Measurements from ENCODE around the gene CKAP2L.
A peak's percentile ranks its signal among the peaks of the same experiment; 100 is the strongest.

The CKAP2L gene

GRCh38 chr2:112688086-112688880, 76.1 kb downstream of the CKAP2L start:
- FAIRE-seq (no peak), DNase-seq (ENCODE audit: insufficient read length, low spot score) (peak; percentile 44)
- no peak for TF ChIP-seq POLR2A (IDR thresholded peaks at IDR 0.05; ENCODE audit: low read depth, low read length)

- TF ChIP-seq POLR2A (IDR thresholded peaks at IDR 0.05; ENCODE audit: low read depth, low read length) = no peak
- FAIRE-seq = no peak
- no peak for DNase-seq (ENCODE audit: insufficient read length, low spot score)
Measured at GRCh38 chr2:112687522-112687921, 76.9 kb downstream of the CKAP2L start.
